K562 (cell line): ENCODE results near the gene TYW1. TPM values are rescaled to one million over a fixed set of nuclear protein-coding genes. Genes with fewer than 3 reads are reported as not detected.

ENCODE experiments used
- ARID4B ChIP-seq: sonication (generic); formaldehyde crosslinking; IDR thresholded peaks from 2 replicates; pipeline ENCODE4 v1.8.0; 2022; ENCODE audit warnings: mild to moderate bottlenecking, missing genetic modification reagents
- ESRRA ChIP-seq: fragments of 450-650 bp; IDR thresholded peaks from 2 replicates; pipeline ENCODE4 v1.6.1; 2014; ENCODE audit warnings: low read depth, mild to moderate bottlenecking, moderate library complexity, borderline replicate concordance
- GMEB1 ChIP-seq: fragments of 250-450 bp; sonication (Bioruptor Pico); IDR thresholded peaks from 2 replicates; pipeline ENCODE4 v1.4.0; 2020; ENCODE audit warnings: mild to moderate bottlenecking
- HDAC2 ChIP-seq: fragments of 450-650 bp; IDR thresholded peaks from 2 replicates; pipeline ENCODE4 v1.6.1; 2016; ENCODE audit warnings: mild to moderate bottlenecking
- HLTF ChIP-seq: fragments of 450-650 bp; IDR thresholded peaks from 2 replicates; pipeline ENCODE4 v1.6.1; 2016
- HNRNPL ChIP-seq: fragments of 200-400 bp; formaldehyde crosslinking; IDR thresholded peaks from 2 replicates; pipeline ENCODE4 v1.6.1; 2017; ENCODE audit warnings: low read depth, mild to moderate bottlenecking, low read length
- NFYB ChIP-seq: IDR thresholded peaks from 2 replicates; pipeline ENCODE4 v1.6.1; 2011; ENCODE audit warnings: mild to moderate bottlenecking, moderate library complexity; ENCODE audit not compliant: insufficient read length; ENCODE audit errors: extremely low read depth
- NR2C2 ChIP-seq, 2 experiments: fragments of 200-800 bp in 1 of 2; sonication (Bioruptor generic) in 1 of 2; sonication (generic) in 1 of 2; formaldehyde crosslinking in 1 of 2; IDR thresholded peaks; 2 replicates each; pipeline versions ENCODE4 v1.6.1 to v1.8.0; 2016 to 2022; ENCODE audit warnings: mild to moderate bottlenecking in 1 of 2, missing compliant biosample characterization in 1 of 2, missing genetic modification characterization in 1 of 2, missing genetic modification reagents in 1 of 2
- PKNOX1 ChIP-seq: fragments of 450-650 bp; IDR thresholded peaks from 2 replicates; pipeline ENCODE4 v1.6.1; 2016
- TAF1 ChIP-seq: IDR thresholded peaks from 2 replicates; pipeline ENCODE4 v1.6.1; 2011; ENCODE audit warnings: mild to moderate bottlenecking, low read length, moderate library complexity; ENCODE audit not compliant: insufficient read depth, control insufficient read depth, severe bottlenecking; ENCODE audit errors: extremely low read depth
- TBP ChIP-seq: optimal IDR thresholded peaks from 2 replicates; pipeline ENCODE3; 2011; ENCODE audit warnings: low read depth, low read length, improper control_type of control experiment
- TCF3 ChIP-seq: sonication (generic); formaldehyde crosslinking; IDR thresholded peaks from 2 replicates; pipeline ENCODE4 v1.4.0; 2020; ENCODE audit warnings: mild to moderate bottlenecking, missing genetic modification reagents
- TCF7 ChIP-seq: sonication (generic); IDR thresholded peaks from 2 replicates; pipeline ENCODE4 v1.6.1; 2016; ENCODE audit warnings: antibody characterized with exemption, borderline replicate concordance
- TOE1 ChIP-seq, 2 experiments: fragments of 450-650 bp in 1 of 2; sonication (generic) in 1 of 2; formaldehyde crosslinking in 1 of 2; IDR thresholded peaks; 2 replicates each; pipeline versions ENCODE4 v1.7.1 to v1.8.0; 2016 to 2022; ENCODE audit warnings: borderline replicate concordance in 2 of 2, mild to moderate bottlenecking in 2 of 2, antibody characterized with exemption in 1 of 2, inconsistent platforms in 1 of 2, low read depth in 1 of 2, missing genetic modification reagents in 1 of 2, moderate library complexity in 1 of 2
- ZNF212 ChIP-seq: fragments of 450-650 bp; formaldehyde crosslinking; IDR thresholded peaks from 2 replicates; pipeline ENCODE4 v1.4.0; 2020; ENCODE audit warnings: mild to moderate bottlenecking
- ZNF384 ChIP-seq: IDR thresholded peaks from 2 replicates; pipeline ENCODE4 v1.6.1; 2012; ENCODE audit warnings: low read depth, low read length, improper control_type of control experiment
- ZNF449 ChIP-seq: fragments of 250-450 bp; sonication (Bioruptor Pico); IDR thresholded peaks from 2 replicates; pipeline ENCODE4 v1.8.0; 2022; ENCODE audit warnings: moderate library complexity, mild to moderate bottlenecking, inconsistent platforms
- ZNF740 ChIP-seq, 3 experiments: fragments of 200-800 bp in 1 of 3; sonication (Bioruptor generic) in 1 of 3; sonication (generic) in 1 of 3; formaldehyde crosslinking in 1 of 3; IDR thresholded peaks; 2 replicates each; pipeline versions ENCODE4 v1.6.1 to v1.8.0; 2016 to 2022; ENCODE audit warnings: mild to moderate bottlenecking in 2 of 3, missing compliant biosample characterization in 2 of 3, missing genetic modification characterization in 2 of 3, missing genetic modification reagents in 1 of 3
- polyA plus RNA-seq, 8 experiments: library from polyadenylated mRNA; depleted of rRNA in 4 of 8; stranded (reverse) in 5 of 8; unstranded in 3 of 8; fragments of >200 nt; fragmentation: Nextera tagmentation in 2 of 8; fragmentation: Illumina TruSeq in 1 of 8; extraction: Ambion mirVana in 2 of 8; extraction: Trizol in 1 of 8; gene quantifications; 2 replicates each; pipeline versions ENCODE4 v1.2.1 to v1.2.3, GENCODE V29; 2011 to 2014; ENCODE audit warnings: inconsistent platforms in 1 of 8, missing spikeins in 1 of 8
- total RNA-seq, 7 experiments: library from RNA; depleted of rRNA in 6 of 7; stranded (reverse); fragments of >200 nt in 6 of 7; fragmentation: Illumina TruSeq in 2 of 7; extraction: Trizol in 2 of 7; gene quantifications; 2 replicates each; pipeline versions ENCODE4 v1.2.1 to v1.2.3, GENCODE V29; 2011 to 2021; ENCODE audit warnings: low replicate concordance in 1 of 7

Gene TYW1
- total and polyA plus RNA-seq, 9 of the 15 experiments (the other 6 are each of a cell fraction or from before 2014, with no cell fraction given): 17.4 to 32.0 (median 26.2) TPM

GRCh38 chr7:67105377-67105776 lies 108.7 kb downstream of the TYW1 start (continued):
- TF ChIP-seq ARID4B (CRISPR knock-in tag) (no peak), TBP (no peak), PKNOX1 (peak; percentile 51; the same call in 1 of the 2 replicates), ESRRA (peak; percentile 50; the same call in 1 of the 2 replicates), TCF7 (no peak), ZNF740 (CRISPR knock-in tag; IDR thresholded peaks at IDR 0.05) (no peak), ZNF740 (tag; IDR thresholded peaks at IDR 0.05) (no peak), GMEB1 (CRISPR knock-in tag) (no peak), HDAC2 (peak; percentile 64; the same call in 1 of the 2 replicates), TCF3 (CRISPR knock-in tag) (peak; percentile 53), ZNF384 (no peak), HNRNPL (no peak), NFYB (no peak), HLTF (no peak), ZNF212 (CRISPR knock-in tag) (no peak), TAF1 (no peak), ZNF449 (CRISPR knock-in tag) (no peak), TOE1 (IDR thresholded peaks at IDR 0.05; ENCODE audit: borderline replicate concordance) (no peak), TOE1 (CRISPR knock-in tag; IDR thresholded peaks at IDR 0.05; ENCODE audit: borderline replicate concordance, low read depth) (no peak), NR2C2 (CRISPR knock-in tag; IDR thresholded peaks at IDR 0.05) (no peak), NR2C2 (tag; IDR thresholded peaks at IDR 0.05) (no peak)
